Esophagus squamous epithelium (tissue), 5 donors: ENCODE measurements around the gene CAP2. TPM values are rescaled to one million over a fixed set of nuclear protein-coding genes. Genes with fewer than 3 reads are reported as not detected.

Experiments
- DNase-seq: peaks from one replicate; lab custom pipeline; 2025; lab: John Stamatoyannopoulos, UW
- H3K27ac ChIP-seq, 4 donors: fragments of 200-600 bp; sonication (generic); one replicate each; pipeline ENCODE4 v1.5.1; 2016 to 2019; ENCODE audit warnings: mild to moderate bottlenecking in 1 of 4
- H3K27me3 ChIP-seq, 4 donors: fragments of 200-600 bp; sonication (generic); 1 replicate in 3 of 4; 2 replicates in 1 of 4; pipeline versions ENCODE4 v1.5.1 to v1.6.0; 2017 to 2021; ENCODE audit warnings: antibody characterized with exemption in 1 of 4
- H3K36me3 ChIP-seq, 3 donors: fragments of 200-600 bp; sonication (generic); one replicate each; pipeline ENCODE4 v1.5.1; 2016 to 2019
- H3K4me1 ChIP-seq, 3 donors: fragments of 200-600 bp; sonication (generic); one replicate each; pipeline ENCODE4 v1.5.1; 2017 to 2019
- H3K4me3 ChIP-seq, 4 donors: fragments of 200-600 bp; sonication (generic); 1 replicate in 3 of 4; 2 replicates in 1 of 4; pipeline ENCODE4 v1.5.1; 2016 to 2019; ENCODE audit warnings: mild to moderate bottlenecking in 2 of 4, moderate library complexity in 1 of 4
- H3K9me3 ChIP-seq, 3 donors: fragments of 200-600 bp; sonication (generic); one replicate each; pipeline ENCODE4 v1.5.1; 2016 to 2019
- CTCF ChIP-seq, 6 experiments: fragments of 450-650 bp in 4 of 6; fragments of 200-600 bp in 2 of 6; sonication (generic) in 2 of 6; IDR thresholded peaks; one replicate each; pipeline ENCODE4 v1.5.1; 2016 to 2019; ENCODE audit warnings: antibody characterized with exemption in 6 of 6, mild to moderate bottlenecking in 4 of 6, moderate library complexity in 4 of 6
- POLR2A ChIP-seq, 4 donors: fragments of 450-650 bp; IDR thresholded peaks; one replicate each; pipeline ENCODE4 v1.6.1; 2017; ENCODE audit warnings: antibody characterized with exemption in 4 of 4, mild to moderate bottlenecking in 4 of 4, moderate library complexity in 3 of 4
- WGBS, 2 donors: methylation state at CpG; one replicate each; pipeline ENCODE4 v1.1.5; 2018; 5-methylcytosine and 5-hydroxymethylcytosine counted together
- intact Hi-C: fragments of 100-400 bp; cut with DNase I; formaldehyde crosslinking; loops from one replicate; pipeline ENCODE4 v1.15.0; 2022
- total RNA-seq, 4 donors: library from RNA; depleted of rRNA; stranded (reverse); fragments of >200 nt; gene quantifications; one replicate each; pipeline ENCODE4 v1.1.0, GENCODE V29; 2016
- donor health status: DM: yes; HTN: yes; CAD: no.

Gene CAP2
- total RNA-seq, 4 donors from 2014 or later: 2.0 to 5.5 (median 2.7) TPM

GRCh38 chr6:17455919-17456318, 62.5 kb downstream of the CAP2 start:
- Histone ChIP-seq H3K27ac (no peak overlapping the region), H3K36me3 (no peaks in the 10 kb centered on the region), H3K27me3 (no peaks in the 10 kb centered on the region), H3K4me1 (no peaks in the 10 kb centered on the region), H3K9me3 (no peaks in the 10 kb centered on the region), H3K4me3 (no peak overlapping the region)
- 88% methylated on average over 7 of the region's 7 CpGs for WGBS, 2 donors
- intact Hi-C loops: no loop called here
- no peak for DNase-seq
- TF ChIP-seq POLR2A (IDR thresholded peaks at IDR 0.05): no peak
- no peak for TF ChIP-seq CTCF (IDR thresholded peaks at IDR 0.05)

GRCh38 chr6:17456711-17457110, 63.3 kb downstream of the CAP2 start:
- Histone ChIP-seq H3K36me3 (no peaks in the 10 kb centered on the region), H3K4me3 (no peak overlapping the region), H3K27ac (no peak overlapping the region), H3K4me1 (no peaks in the 10 kb centered on the region), H3K9me3 (no peaks in the 10 kb centered on the region), H3K27me3 (no peaks in the 10 kb centered on the region)
- no peak for TF ChIP-seq POLR2A (IDR thresholded peaks at IDR 0.05)
- TF ChIP-seq CTCF (IDR thresholded peaks at IDR 0.05): no peak
- intact Hi-C loops: no loop called here
- WGBS, 2 donors: 83 to 84% methylated on average over 3 of the region's 3 CpGs
- no peak for DNase-seq

GRCh38 chr6:17457405-17457804, 64.0 kb downstream of the CAP2 start:
- no peak for DNase-seq
- Histone ChIP-seq H3K27ac (no peak overlapping the region), H3K27me3 (no peaks in the 10 kb centered on the region), H3K4me1 (no peaks in the 10 kb centered on the region), H3K36me3 (no peaks in the 10 kb centered on the region), H3K4me3 (no peak overlapping the region), H3K9me3 (no peaks in the 10 kb centered on the region)
- WGBS, 2 donors: 85 to 96% methylated on average over 4 of the region's 4 CpGs
- TF ChIP-seq CTCF (IDR thresholded peaks at IDR 0.05) (no peak), POLR2A (IDR thresholded peaks at IDR 0.05) (no peak)
- intact Hi-C loops: no loop called here

- no peak for DNase-seq
- intact Hi-C loops: no loop called here
- H3K36me3 ChIP-seq: no peaks in the 10 kb centered on the region
- 85 to 89% methylated on average over 3 of the region's 3 CpGs for WGBS, 2 donors
- H3K27me3 ChIP-seq: no peaks in the 10 kb centered on the region
- no peaks in the 10 kb centered on the region for H3K9me3 ChIP-seq
- no peaks in the 10 kb centered on the region for H3K4me1 ChIP-seq
- no peak overlapping the region for H3K27ac ChIP-seq
- no peak overlapping the region for H3K4me3 ChIP-seq
- TF ChIP-seq CTCF (IDR thresholded peaks at IDR 0.05) (no peak), POLR2A (IDR thresholded peaks at IDR 0.05) (no peak)
These were observed 64.6 kb downstream of the CAP2 start for GRCh38 chr6:17457956-17458355.

GRCh38 chr6:17458966-17459365, 65.6 kb downstream of the CAP2 start:
- H3K4me3 ChIP-seq: no peak overlapping the region
- DNase-seq: no peak
- no peaks in the 10 kb centered on the region for H3K36me3 ChIP-seq
- TF ChIP-seq POLR2A (IDR thresholded peaks at IDR 0.05): no peak
- TF ChIP-seq CTCF (IDR thresholded peaks at IDR 0.05): no peak
- no peak overlapping the region for H3K27ac ChIP-seq
- no peaks in the 10 kb centered on the region for H3K4me1 ChIP-seq
- H3K27me3 ChIP-seq: no peaks in the 10 kb centered on the region
- WGBS, 2 donors: 68 to 77% methylated on average over 4 of the region's 4 CpGs
- intact Hi-C loops: no loop called here
- no peaks in the 10 kb centered on the region for H3K9me3 ChIP-seq
